ENCODE data around the gene MSANTD4. TPM values are rescaled to one million over a fixed set of nuclear protein-coding genes. Genes with fewer than 3 reads are reported as not detected.
"Not testable (repeated sequence)": the region's sequence is repeated elsewhere in the genome, so short reads cannot be mapped to it uniquely, and the experiment has no call there.

MSANTD4 gene
- total RNA-seq, 2 donors from 2014 or later = 11.5 to 22.5 TPM

DNA sequence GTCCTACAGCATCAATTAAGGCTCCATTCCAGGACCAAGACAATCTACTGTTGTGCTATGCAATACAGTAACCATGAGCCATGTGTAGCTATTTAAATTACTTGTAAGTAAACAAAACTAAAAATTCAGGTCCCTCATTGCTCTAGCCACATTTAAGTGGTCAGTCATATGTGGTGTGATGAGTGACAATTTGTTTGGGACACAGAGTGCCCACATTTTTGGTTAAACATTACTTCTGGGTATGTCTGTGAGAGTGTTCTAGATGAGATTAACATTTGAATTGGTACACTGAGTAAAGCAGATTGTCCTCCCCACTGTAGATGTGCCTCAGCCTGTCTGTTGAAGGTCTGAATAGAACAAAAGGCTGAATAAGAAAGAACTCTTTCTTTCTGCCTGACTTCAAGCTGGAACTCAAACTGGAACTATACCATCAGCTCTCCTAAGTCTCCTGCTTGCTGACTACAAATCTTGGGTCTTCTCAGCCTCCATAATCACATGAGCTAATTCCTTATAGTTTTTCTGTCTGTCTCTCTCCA lies 39.3 kb upstream of the MSANTD4 start:
- Histone ChIP-seq H3K36me3 (no peaks in the 10 kb centered on the region), H3K27me3 (replicated peaks; ENCODE audit: insufficient read depth) (no peaks in the 10 kb centered on the region), H3K9me3 (no peaks in the 10 kb centered on the region), H3K4me1 (replicated peaks) (no peaks in the 10 kb centered on the region), H3K4me3 (no peak overlapping the region), H3K27ac (no peak overlapping the region)
- DNase-seq (ENCODE audit: low spot score) = no peak
- intact Hi-C loops (cut with DNase I) = no loop called here
- no peak for TF ChIP-seq POLR2AphosphoS5 (IDR thresholded peaks at IDR 0.05)
- no peak for TF ChIP-seq CTCF (IDR thresholded peaks at IDR 0.05)
- no peak for TF ChIP-seq POLR2A (IDR thresholded peaks at IDR 0.05)

GRCh38 chr11:106059617-106060016 lies 37.6 kb upstream of the MSANTD4 start:
- no peaks in the 10 kb centered on the region for H3K27me3 ChIP-seq (replicated peaks; ENCODE audit: insufficient read depth)
- no peaks in the 10 kb centered on the region for H3K4me1 ChIP-seq (replicated peaks)
- H3K4me3 ChIP-seq = no peak overlapping the region
- TF ChIP-seq CTCF (IDR thresholded peaks at IDR 0.05) (no peak), POLR2A (IDR thresholded peaks at IDR 0.05) (no peak), POLR2AphosphoS5 (IDR thresholded peaks at IDR 0.05) (no peak)
- intact Hi-C loops (cut with DNase I) = no loop called here
- H3K9me3 ChIP-seq = no peaks in the 10 kb centered on the region
- no peaks in the 10 kb centered on the region for H3K36me3 ChIP-seq
- DNase-seq (ENCODE audit: low spot score) = no peak
- H3K27ac ChIP-seq = no peak overlapping the region
- 96% methylated on average over 1 of the region's 1 CpG for WGBS

DNA sequence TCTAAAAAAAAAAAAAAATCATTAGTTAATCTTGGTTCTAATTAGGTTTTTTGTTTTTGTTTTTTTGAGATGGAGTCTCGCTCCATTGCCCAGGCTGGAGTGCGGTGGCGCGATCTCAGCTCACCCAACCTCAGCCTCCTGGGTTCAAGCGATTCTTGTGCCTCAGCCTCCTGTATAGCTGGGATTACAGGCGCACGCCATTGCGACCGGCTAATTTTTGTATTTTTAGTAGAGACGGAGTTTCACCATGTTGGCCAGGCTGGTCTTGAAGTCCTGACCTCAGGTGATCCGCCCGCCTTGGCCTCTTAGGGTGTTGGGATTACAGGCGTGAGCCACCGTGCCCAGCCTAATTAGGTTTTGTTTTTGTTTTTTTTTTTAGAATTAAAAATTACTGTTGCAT lies 36.3 kb upstream of the MSANTD4 start:
- DNase-seq (ENCODE audit: low spot score); intact Hi-C loops (cut with DNase I); H3K9me3 ChIP-seq; H3K27ac ChIP-seq; H3K27me3 ChIP-seq (replicated peaks; ENCODE audit: insufficient read depth); H3K4me1 ChIP-seq (replicated peaks); H3K4me3 ChIP-seq; H3K36me3 ChIP-seq: not testable (repeated sequence)
- WGBS = 99% methylated on average over 14 of the region's 14 CpGs

DNA sequence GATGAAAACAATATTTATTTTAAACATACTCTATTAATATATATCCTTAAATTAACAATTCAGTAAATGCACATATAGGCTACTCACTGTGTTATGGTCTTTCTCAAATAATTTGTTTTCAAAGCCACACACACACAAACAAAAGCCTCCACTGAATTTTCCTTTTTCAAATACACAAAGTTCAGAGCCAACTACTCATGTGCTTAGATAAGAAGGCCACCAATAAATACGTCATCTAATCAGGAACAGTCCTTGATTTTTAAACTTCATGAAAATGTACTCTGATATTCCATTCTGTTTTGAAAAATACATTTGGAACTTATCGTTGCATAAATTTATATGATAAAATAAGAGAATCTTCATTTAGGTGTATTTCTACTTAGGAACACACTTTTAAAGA lies 29.1 kb upstream of the MSANTD4 start:
- H3K9me3 ChIP-seq = no peaks in the 10 kb centered on the region
- H3K36me3 ChIP-seq = no peaks in the 10 kb centered on the region
- 87% methylated on average over 2 of the region's 2 CpGs for WGBS
- no peaks in the 10 kb centered on the region for H3K27me3 ChIP-seq (replicated peaks; ENCODE audit: insufficient read depth)
- no peak overlapping the region for H3K27ac ChIP-seq
- intact Hi-C loops (cut with DNase I) = no loop called here
- TF ChIP-seq CTCF (IDR thresholded peaks at IDR 0.05) (no peak), POLR2AphosphoS5 (IDR thresholded peaks at IDR 0.05) (no peak), POLR2A (IDR thresholded peaks at IDR 0.05) (no peak)
- DNase-seq (ENCODE audit: low spot score) = no peak
- H3K4me1 ChIP-seq (replicated peaks) = no peaks in the 10 kb centered on the region
- no peak overlapping the region for H3K4me3 ChIP-seq

- Histone ChIP-seq H3K27ac (no peak overlapping the region), H3K4me1 (replicated peaks) (no peaks in the 10 kb centered on the region), H3K27me3 (replicated peaks; ENCODE audit: insufficient read depth) (no peaks in the 10 kb centered on the region), H3K4me3 (no peak overlapping the region), H3K36me3 (no peaks in the 10 kb centered on the region), H3K9me3 (no peaks in the 10 kb centered on the region)
- no peak for TF ChIP-seq POLR2AphosphoS5 (IDR thresholded peaks at IDR 0.05)
- no peak for TF ChIP-seq POLR2A (IDR thresholded peaks at IDR 0.05)
- TF ChIP-seq CTCF (IDR thresholded peaks at IDR 0.05) = no peak
- 74% methylated on average over 5 of the region's 5 CpGs for WGBS
- intact Hi-C loops (cut with DNase I) = no loop called here
- DNase-seq (ENCODE audit: low spot score) = no peak
Measured at GRCh38 chr11:106049727-106050476, 27.9 kb upstream of the MSANTD4 start.

Measured in prostate gland (tissue), 2 donors.